SU-DHL-6 (cell line): ENCODE data around the gene KIR2DL4.
"Not testable (repeated sequence)": the region's sequence is repeated elsewhere in the genome, so short reads cannot be mapped to it uniquely, and the experiment has no call there.

Source experiments
- CTCF ChIP-seq: fragments of 200-600 bp; sonication (generic); IDR thresholded peaks from one replicate; pipeline ENCODE4 v1.5.1; 2017; ENCODE audit warnings: antibody characterized with exemption, mild to moderate bottlenecking, low read length, moderate library complexity; ENCODE audit not compliant: insufficient read depth, poor library complexity, severe bottlenecking
- EZH2phosphoT487 ChIP-seq: fragments of 200-600 bp; sonication (generic), shearing (Covaris generic); conservative IDR thresholded peaks from 2 replicates; pipeline ENCODE4 v1.6.1; 2018; ENCODE audit warnings: mild to moderate bottlenecking, antibody characterized with exemption, low read length, moderate library complexity, mixed read lengths

- not testable (repeated sequence) for TF ChIP-seq CTCF, EZH2phosphoT487
These were observed 20.5 kb upstream of the KIR2DL4 start for GRCh38 chr19:54782916-54783315.
